Measurements from ENCODE around the gene WDFY4. TPM values are rescaled to one million over a fixed set of nuclear protein-coding genes. Genes with fewer than 3 reads are reported as not detected.

WDFY4 gene
- total and polyA plus RNA-seq, 2 donors (not counting 3 experiments of a cell fraction or from before 2014, with no cell fraction given) = 10.1 to 10.2 TPM

DNA sequence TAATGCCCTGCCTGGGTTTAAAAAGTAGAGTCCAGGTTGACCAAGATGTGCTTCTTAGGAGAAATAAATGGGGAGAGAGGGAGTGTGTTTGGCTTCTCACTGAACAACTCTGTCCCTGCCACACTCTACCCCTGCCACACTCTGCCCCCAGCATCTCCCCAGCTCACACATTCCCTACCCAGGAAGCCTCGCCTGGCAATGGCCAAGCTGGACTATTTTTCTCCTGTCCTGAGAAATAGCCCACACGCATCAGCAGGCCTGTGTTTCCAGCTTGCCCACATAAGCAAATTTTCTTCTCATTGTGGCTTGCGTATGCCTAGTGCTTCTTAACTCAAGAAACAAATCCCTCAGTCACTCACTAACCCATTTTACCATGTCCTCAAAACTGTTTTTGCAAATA is 253.1 kb downstream of the WDFY4 start:
- Histone ChIP-seq H3K4me3 (replicated peaks in 1 of 3; ENCODE audit: insufficient read depth in 1 of 3, low read depth in 1 of 3, low read length in 3 of 3) (no peak overlapping the region), H4K20me1 (replicated peaks; ENCODE audit: control insufficient read depth, extremely low read depth, insufficient read depth, low read length) (no peaks in the 10 kb centered on the region), H3K9me1 (replicated peaks; ENCODE audit: control insufficient read depth, extremely low read depth, insufficient read depth, low read length) (no peaks in the 10 kb centered on the region), H3K4me2 (ENCODE audit: insufficient read depth, low read length) (no peak overlapping the region), H3K27ac (ENCODE audit: insufficient read depth, low read depth, low read length) (no peak overlapping the region), H3K36me3 (ENCODE audit: control insufficient read depth in 2 of 2, extremely low read depth in 1 of 2, insufficient read depth in 2 of 2, low read length in 2 of 2) (no peaks in the 10 kb centered on the region), H3K9me3 (replicated peaks; ENCODE audit: control insufficient read depth, insufficient read depth, low read length) (no peaks in the 10 kb centered on the region), H3K79me2 (ENCODE audit: control insufficient read depth, insufficient read depth, low read length) (no peaks in the 10 kb centered on the region), H3K4me1 (ENCODE audit: control insufficient read depth, extremely low read depth, insufficient read depth, low read length) (no peaks in the 10 kb centered on the region), H3K27me3 (ENCODE audit: control insufficient read depth in 2 of 2, insufficient read depth in 2 of 2, low read length in 2 of 2) (peaks cover 0 to 7% of the 10 kb centered on the region in 2 experiments), H3K9ac (replicated peaks; ENCODE audit: extremely low read depth, insufficient read depth, low read length) (no peak overlapping the region), H2AFZ (ENCODE audit: low read depth, low read length) (no peak overlapping the region)
- dilution Hi-C loops (cut with MboI; ENCODE audit: extremely low pct_ligation_motif_present, low sequenced_read_pairs) (no loop called here), intact Hi-C loops (cut with micrococcal nuclease) (no loop called here)
- TF ChIP-seq, protein P1, sequence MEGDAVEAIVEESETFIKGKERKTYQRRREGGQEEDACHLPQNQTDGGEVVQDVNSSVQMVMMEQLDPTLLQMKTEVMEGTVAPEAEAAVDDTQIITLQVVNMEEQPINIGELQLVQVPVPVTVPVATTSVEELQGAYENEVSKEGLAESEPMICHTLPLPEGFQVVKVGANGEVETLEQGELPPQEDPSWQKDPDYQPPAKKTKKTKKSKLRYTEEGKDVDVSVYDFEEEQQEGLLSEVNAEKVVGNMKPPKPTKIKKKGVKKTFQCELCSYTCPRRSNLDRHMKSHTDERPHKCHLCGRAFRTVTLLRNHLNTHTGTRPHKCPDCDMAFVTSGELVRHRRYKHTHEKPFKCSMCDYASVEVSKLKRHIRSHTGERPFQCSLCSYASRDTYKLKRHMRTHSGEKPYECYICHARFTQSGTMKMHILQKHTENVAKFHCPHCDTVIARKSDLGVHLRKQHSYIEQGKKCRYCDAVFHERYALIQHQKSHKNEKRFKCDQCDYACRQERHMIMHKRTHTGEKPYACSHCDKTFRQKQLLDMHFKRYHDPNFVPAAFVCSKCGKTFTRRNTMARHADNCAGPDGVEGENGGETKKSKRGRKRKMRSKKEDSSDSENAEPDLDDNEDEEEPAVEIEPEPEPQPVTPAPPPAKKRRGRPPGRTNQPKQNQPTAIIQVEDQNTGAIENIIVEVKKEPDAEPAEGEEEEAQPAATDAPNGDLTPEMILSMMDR (IDR thresholded peaks at IDR 0.05; ENCODE audit: extremely low read depth in 1 of 2, insufficient read depth in 1 of 2, low read depth in 1 of 2, low read length in 2 of 2) = no peak
- no peak for TF ChIP-seq MYC (IDR thresholded peaks at IDR 0.05; ENCODE audit: low read depth, low read length)
- no peak for TF ChIP-seq EZH2 (IDR thresholded peaks at IDR 0.05; ENCODE audit: borderline replicate concordance, low read depth, low read length, severe bottlenecking)
- TF ChIP-seq POLR2A (IDR thresholded peaks at IDR 0.05; ENCODE audit: low read depth, low read length) = no peak
- TF ChIP-seq POLR2AphosphoS5 (IDR thresholded peaks at IDR 0.05; ENCODE audit: insufficient read depth, low read depth, low read length) = no peak
- TF ChIP-seq FOS (IDR thresholded peaks at IDR 0.05; ENCODE audit: borderline replicate concordance, insufficient read depth, low read length) = no peak
- no peak for TF ChIP-seq JUN (IDR thresholded peaks at IDR 0.05; ENCODE audit: borderline replicate concordance, insufficient read depth, insufficient read length, low read depth)
- TF ChIP-seq, protein P2, sequence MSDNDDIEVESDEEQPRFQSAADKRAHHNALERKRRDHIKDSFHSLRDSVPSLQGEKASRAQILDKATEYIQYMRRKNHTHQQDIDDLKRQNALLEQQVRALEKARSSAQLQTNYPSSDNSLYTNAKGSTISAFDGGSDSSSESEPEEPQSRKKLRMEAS (IDR thresholded peaks at IDR 0.05; ENCODE audit: insufficient read depth, insufficient read length) = no peak
- no peak for TF ChIP-seq GATA2 (IDR thresholded peaks at IDR 0.05; ENCODE audit: insufficient read depth, insufficient read length, low read depth, low read length)
- no peak for DNase-seq (ENCODE audit: low read depth, low spot score)
- FAIRE-seq = no peak
- ChIA-PET CTCF (interaction anchor here (0.6 to 1.0 kb wide), 2 partner anchors 8 to 19 kb away, joined by 3 read pairs; no protein-coding TSS in a partner anchor), POLR2A (no interaction called here)
- BruUV-seq (replicated peaks) = no TSS peak
